Activated CD4-positive, alpha-beta T cell treated with anti-CD3 and anti-CD28 coated beads for 24 hours (primary cell): ENCODE results near the gene MEGF11.

Experiments used
- DNase-seq, 2 donors: peaks; one replicate each; pipeline ENCODE4 v3.0.0-alpha.2; 2020; ENCODE audit warnings: low read depth in 2 of 2

The MEGF11 gene

DNA sequence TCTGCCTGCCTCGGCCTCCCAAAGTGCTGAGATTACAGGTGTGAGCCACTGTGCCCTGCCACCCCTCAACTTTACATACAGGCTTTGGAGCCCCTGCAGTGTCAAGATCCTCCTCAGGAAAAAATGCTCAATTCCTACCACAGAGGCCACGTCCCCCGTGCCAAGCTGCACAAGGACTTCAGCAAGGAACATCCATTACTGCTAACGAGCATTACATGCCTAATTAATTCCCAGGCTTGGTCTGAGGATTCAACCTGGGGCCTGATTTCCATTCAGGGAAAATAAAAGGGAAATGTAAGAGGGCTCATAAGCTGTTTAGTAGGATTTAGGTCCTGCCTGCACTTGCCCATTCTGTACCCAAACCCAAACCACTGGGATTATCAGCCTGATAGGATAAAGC lies 222.9 kb downstream of the MEGF11 start:
- no peak for DNase-seq

DNA sequence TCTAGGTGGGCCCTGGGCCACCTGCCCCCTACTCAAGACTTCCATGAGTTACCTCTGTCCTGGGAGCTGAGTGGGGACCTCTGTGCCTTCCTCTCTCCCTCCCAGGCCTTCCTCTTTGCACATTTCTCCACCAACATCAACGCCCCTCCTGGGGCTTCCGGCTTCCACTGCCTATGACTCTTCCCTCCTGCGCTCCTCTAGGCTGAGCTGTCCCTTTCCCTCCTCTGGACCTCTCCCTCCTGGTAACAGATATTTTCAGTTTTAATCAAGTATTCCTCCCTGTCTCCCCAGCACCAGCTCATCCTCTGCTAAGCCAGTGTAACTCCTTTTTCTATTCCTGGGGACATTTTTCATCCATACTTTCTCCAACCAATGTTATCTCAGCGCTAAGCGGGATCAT lies 223.9 kb downstream of the MEGF11 start:
- no peak for DNase-seq

DNA sequence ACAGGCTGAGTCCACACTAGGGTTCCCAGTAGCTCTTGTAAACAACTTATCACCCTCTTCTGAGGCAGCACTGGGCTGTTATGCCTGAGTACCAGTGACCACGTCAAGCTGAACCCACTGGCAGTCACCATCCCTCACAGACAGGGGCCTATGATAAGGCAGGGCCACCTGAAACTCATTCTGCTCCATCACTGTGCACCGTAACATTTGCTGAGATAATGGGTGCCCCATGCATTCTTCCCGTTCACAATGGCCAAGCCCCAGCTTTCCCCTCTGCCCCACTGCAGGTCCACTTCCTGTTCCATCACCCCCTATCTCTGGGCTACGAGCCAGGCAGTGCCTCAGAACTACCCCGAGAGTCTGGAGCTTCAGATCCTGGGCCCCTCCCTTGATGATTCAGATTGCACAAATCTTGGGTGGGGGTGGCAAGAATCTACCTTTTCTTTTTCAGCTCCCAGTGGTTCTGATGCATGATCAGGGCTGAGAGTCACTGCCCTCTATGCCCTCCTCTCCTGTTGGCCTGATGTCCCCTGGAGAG lies 226.2 kb downstream of the MEGF11 start:
- no peak for DNase-seq

GRCh38 chr15:66025972-66026371 lies 227.6 kb downstream of the MEGF11 start:
- no peak for DNase-seq

- DNase-seq: no peak
Measured at GRCh38 chr15:66025015-66025452, 228.5 kb downstream of the MEGF11 start.

DNA sequence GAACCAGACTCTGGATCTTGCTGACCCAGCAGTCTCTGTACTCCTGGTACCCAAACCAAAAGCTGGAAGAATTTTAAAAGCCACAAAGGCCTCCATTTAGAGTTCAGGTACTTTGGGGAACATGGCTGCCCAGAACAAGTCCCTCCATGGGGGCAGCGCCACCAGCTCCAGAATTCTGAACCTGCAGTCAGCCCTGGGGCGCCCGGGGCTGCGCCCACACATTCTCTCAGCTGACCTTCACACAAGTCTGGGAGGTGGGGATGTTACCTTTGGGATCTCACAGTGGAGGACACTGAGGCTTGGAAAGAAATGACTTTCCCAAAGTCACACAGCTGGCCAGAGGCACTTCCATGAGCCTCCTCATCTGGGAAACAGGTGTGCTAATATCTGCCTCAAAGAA lies 229.4 kb downstream of the MEGF11 start:
- no peak for DNase-seq

DNA sequence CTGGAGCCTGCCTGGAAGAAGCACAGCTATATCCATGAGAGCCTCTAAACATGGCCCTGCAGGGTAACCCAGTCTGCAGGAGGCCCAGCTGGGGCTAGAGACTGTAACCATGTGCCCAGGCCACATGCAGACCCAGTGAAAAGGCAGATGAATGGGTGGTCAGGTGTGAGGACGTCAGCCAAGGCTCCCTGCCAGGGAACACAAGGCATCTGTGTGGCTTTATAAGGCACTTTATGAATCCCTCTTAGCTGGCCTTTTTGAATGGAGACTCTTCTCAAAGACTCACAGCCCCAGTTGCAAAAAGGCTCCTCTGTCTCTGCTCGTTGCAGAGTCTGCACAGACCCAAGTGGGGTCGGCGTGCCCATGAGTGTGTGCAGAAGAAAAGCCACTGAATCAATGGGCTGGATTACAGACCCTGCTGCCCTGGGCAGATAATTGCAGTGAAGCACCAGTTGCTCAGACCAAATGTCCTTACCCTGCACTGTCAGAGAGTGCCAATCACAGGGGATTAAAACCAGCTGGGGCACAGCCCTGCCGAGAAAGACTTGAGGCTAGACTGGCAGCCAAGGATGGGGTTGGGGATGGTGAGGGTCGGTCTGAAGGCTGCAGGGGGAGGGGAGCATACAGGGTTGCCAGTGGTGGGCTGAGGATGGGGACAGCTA lies 230.1 kb downstream of the MEGF11 start:
- no peak for DNase-seq

DNA sequence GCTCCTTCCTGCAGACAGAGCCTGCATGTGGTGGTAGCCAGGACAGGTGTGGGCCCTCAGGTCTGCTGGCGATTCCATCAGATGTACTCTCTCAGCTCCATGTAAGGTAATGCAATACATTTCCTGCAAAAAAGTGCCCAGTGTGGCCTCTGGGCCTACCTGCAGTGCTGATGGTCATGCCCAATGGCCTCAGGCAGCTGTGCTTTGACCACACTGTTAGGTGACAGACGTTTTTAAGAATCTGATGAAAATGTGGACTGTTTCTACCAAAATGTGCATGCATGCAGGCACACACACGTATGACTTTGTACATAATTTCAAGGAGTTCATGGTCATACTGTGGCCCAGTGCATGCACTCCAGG lies 231.4 kb downstream of the MEGF11 start:
- no peak for DNase-seq

DNA sequence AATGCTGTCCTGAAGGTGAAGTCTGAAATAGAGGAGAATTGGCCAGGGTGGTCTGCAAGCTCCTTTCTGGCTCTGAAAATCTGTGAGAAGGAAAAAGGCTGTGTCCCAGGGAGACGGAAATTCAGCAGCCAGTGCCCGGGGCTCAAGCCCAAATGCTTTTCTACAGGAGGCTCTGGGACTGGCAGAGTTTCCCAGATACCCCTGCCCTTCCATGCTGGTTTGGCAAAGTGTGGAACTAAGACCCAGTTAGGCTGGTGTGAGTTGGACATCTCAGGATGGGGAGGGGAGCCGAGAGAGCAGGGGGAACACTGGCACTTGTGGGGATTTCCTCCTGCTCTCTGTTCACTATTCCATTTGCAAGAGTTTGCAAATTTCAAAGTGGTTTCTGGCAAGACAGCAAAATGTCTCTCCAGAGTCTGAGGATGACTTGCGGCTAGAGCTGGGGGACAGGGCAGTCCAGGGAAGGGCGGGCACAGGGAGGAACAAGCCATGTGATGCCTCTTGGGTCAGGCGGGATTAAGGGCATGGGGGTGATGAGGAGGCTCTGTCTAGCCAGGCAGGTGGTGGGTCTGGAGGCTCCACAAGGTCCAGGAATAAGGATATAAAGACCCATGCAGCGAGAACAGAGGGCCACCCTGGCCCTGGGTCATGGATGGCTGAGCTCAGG lies 231.9 kb downstream of the MEGF11 start:
- DNase-seq: no peak

GRCh38 chr15:66019826-66020398 lies 233.6 kb downstream of the MEGF11 start:
- DNase-seq: no peak

DNA sequence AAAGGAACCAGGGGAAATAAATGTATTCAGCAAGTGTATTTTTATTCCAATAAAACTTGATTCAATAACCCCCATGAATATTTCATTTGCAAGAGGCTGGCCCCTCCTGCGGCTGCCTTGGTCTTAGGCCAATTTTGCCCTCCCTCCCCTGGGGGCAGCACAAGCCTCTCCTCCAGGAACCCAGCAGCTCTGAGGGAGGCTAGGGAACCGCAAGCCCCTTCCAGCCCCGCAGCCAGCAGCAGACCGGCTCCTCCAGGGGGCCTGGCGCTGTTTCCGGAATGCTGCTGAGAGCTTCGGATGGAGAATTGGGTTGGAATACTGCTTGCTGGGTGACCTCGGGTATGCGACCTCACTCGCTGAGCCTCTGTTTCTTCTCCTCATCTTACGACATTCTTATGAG lies 234.2 kb downstream of the MEGF11 start:
- DNase-seq: no peak

- DNase-seq: no peak
Measured at GRCh38 chr15:66018488-66018797, 235.1 kb downstream of the MEGF11 start.

- DNase-seq: no peak
Measured at GRCh38 chr15:66017792-66018487, 235.6 kb downstream of the MEGF11 start.

GRCh38 chr15:66017000-66017399 lies 236.6 kb downstream of the MEGF11 start:
- DNase-seq: no peak

DNA sequence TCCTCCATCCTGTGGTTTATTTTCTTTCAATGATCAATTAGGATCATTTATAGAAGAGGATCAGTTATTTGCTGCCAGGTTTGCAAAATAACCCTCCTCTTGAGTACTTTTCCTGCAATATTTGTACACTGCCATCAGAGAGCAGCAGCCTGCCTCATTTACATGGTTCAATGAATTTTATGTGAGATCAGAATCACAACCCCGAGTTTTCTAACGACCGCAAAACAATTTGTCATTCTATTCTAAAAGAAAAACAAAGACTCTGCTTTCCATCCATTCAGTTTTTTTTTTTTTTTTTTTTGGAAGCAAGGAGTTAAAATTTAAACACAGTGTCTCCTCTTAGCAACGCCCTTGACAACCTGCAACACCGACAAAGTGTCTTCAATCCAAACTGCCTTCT lies 237.4 kb downstream of the MEGF11 start:
- no peak for DNase-seq

- DNase-seq: no peak
Measured at GRCh38 chr15:66014635-66015182, 238.8 kb downstream of the MEGF11 start.

- DNase-seq: no peak
Measured at GRCh38 chr15:66014022-66014421, 239.5 kb downstream of the MEGF11 start.

DNA sequence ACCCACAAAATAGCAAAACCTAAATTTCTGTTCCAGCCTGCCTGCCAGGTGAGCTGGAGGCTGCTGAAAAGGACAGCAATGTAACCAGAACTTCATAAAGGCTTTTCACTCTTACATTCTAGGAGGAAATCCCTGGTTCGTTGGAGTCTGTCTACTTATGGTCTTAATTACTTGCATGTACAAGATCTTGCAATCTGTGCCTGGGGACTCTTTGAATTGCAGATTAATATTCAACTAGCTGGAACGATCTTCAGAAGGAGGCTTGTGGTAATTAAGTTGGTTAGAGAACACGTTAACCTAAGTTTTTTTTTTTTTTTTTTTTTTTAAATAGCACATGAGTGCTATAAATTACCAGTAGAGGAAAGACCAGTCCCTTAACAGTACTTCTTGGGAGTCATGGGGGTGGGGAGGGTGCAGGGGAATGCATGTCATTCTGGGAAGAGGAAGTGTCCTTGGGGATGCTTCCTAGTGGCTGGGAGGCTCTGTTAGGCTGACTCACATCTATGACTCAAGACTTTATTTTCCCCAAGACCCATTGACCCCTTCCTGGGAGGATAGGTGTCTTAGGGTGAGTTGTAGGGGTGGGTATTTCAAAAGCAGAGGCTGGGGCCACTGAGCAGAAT lies 244.5 kb downstream of the MEGF11 start:
- DNase-seq: no peak

GRCh38 chr15:66007663-66008262 lies 245.8 kb downstream of the MEGF11 start:
- peak in 1 of 2 donors; percentile 9 for DNase-seq

DNA sequence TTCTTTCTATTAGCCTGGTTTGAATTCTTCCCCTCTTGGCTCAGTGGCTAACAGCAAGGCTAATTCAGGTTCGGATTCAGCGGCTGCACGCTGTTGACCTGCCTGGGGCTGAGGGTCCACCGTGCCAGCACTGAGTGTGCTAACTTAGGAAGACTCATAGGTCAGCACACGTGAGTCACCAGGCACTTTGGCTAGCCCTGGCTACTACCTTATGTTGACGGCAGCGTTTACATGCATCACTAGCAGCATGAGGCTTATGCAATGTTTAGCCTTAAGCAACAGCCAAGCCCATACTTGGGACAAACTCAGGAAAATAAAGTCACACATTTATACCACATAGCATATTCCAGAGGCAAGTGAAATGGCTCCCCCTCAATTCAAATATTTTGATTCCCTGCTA lies 246.6 kb downstream of the MEGF11 start:
- no peak for DNase-seq

DNA sequence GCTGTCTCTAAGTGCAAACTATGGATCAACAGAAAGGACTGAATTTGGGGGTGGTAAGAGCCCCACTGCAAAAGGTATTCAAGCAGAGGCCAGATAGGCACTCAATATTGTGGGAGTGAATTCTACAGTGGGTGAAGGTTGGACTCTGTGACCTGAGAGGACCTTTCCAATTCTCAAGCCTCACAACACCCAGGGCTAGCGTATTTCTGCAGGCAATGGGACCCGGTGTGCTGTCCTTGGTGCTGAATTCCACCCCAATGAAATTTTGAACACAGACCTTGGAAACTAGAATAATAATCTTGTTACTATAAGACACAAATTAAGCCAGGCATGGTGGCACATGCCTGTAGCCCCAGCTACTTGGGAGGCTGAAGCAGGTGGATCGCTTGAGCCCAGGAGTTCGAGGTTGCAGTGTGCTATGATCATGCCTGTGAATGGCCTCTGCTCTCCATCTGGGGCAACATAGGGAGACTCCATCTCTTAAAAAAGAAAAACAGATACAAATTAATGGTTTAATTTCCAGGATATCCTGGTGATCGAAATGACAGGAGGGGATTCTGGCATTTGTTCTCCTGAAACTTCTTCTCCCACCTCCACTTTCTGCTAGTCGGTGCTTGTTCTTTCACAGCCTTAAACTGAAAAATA lies 248.8 kb downstream of the MEGF11 start:
- DNase-seq: no peak
